ENCODE results near the gene FADS2. TPM values are rescaled to one million over a fixed set of nuclear protein-coding genes. Genes with fewer than 3 reads are reported as not detected.

Gene FADS2
- total RNA-seq, 1 donor from 2014 or later: 232 TPM

DNA sequence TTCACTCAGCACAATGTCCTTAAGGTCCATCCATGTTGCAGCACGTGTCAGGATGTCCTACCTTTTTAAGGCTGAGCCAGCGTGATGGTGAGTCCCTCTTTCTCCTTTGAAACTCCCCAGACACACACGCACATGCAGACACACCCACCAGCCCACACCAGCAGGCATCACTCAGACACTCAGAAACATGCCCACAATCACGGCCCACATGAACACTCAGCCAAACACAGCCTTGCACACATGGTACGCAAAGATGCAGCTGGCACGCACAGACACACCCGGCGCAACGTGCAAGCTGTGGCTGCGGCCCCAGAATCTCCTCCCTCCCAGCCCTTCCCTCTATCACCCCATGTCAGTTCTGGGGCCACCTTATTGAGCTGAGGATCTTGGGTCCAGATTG lies 55.2 kb downstream of the FADS2 start:
- intact Hi-C loops (cut with micrococcal nuclease): no loop called here

DNA sequence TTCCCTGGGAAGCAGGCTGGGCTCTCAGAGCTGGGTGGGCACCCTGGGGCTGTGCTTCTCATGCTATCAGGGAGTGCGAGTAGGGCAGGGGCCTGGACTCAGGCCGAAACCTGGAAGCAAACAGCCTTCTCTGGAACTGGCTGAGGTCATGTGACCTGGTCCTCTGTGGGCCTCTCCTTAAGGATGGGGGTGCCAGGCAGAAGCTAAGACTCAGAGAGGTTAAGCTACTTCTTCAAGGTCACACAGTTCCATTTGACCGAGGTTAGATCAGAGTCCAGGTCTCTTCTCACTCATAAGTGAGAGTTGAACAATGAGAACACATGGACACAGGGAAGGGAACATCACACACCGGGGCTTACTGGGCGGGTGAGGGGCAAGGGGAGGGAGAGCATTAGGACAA lies 55.8 kb downstream of the FADS2 start:
- intact Hi-C loops (cut with micrococcal nuclease): no loop called here

DNA sequence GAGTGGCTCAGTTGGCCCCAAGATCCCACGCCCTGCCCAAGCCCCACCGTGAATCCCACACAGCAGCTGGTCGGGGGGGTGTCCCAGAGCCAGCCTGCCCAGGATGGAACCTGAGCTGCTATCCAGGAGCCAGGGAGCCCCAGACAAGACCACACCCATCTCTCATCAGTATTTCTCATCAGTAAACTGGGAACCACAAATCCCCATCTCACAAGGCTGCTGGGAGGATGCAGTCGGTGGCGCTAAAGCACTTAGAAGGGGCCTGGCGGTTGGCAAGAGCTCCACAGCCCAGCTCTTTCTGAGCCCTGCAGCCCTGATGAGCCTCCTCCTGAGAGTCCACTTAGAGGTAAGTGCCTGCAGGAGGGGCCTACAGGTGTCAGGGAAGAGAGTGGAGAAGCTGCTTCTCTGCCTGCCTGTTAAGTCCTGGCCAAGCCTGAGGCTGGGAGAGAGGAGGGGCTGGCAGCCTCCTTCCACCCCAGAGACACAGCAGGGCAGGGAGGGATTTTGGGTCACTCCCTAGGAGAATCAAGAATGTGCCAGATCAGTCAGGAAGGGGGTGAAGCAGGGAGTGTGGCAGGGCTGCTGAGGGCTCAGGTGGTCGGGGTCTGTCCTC lies 57.2 kb downstream of the FADS2 start:
- intact Hi-C loops (cut with micrococcal nuclease): no loop called here

DNA sequence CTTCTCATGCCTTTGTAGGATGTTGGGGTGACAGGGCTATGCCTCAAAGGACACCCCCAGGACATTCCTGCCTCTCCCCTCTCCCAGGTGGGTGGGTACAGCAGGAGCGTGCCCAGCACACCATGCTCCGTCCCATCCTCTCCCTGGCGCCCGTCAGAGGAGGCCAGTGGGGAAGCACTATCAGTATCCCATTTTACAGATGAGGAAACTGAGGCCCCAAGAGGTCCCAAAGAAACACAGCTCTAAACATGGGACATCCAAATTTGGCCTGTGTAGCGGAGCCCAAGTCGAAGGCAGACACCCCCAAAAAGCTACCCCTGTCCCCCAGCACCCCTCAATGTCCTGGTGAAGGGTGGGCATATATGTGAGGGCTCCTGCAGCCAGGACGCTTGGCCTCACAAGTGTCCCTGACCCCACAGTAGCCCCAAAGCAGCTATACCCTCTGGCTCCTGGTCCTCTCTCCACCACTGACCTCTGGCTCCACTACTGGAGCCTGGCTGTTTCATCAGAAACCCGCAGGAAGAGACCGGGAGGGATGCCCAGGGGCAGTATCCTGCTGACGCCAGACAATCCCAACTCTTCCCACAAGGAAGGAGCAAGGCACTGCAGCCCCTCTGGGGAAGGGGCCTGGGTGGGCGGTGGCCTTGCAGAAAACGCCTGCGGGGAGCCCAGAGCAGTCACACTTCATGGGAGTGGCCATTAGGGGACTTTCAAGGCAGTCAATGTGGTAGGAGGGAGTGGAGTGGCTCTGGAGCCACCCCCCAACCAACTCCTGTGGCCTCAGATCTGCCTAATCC lies 57.9 kb downstream of the FADS2 start:
- intact Hi-C loops (cut with micrococcal nuclease): no loop called here

DNA sequence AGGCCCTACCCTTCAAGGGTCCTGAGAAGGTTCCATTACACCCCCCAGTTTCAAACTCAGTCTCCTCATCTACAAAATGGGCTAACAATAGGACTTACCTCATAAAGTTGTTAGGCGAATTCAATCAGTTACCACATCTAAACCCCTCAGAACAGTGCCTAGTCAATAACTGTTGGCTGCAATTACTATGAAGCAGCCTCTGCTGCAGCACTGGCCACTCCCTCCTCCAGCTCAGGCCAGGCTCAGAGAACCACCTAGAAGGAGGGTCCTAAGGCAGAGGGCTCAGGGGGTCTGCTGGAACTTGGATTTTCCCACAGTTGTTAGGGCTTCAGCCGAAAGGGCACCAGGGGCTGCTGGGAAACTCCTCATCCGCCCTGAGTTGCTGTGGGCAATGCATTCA lies 58.5 kb downstream of the FADS2 start:
- intact Hi-C loops (cut with micrococcal nuclease): no loop called here

DNA sequence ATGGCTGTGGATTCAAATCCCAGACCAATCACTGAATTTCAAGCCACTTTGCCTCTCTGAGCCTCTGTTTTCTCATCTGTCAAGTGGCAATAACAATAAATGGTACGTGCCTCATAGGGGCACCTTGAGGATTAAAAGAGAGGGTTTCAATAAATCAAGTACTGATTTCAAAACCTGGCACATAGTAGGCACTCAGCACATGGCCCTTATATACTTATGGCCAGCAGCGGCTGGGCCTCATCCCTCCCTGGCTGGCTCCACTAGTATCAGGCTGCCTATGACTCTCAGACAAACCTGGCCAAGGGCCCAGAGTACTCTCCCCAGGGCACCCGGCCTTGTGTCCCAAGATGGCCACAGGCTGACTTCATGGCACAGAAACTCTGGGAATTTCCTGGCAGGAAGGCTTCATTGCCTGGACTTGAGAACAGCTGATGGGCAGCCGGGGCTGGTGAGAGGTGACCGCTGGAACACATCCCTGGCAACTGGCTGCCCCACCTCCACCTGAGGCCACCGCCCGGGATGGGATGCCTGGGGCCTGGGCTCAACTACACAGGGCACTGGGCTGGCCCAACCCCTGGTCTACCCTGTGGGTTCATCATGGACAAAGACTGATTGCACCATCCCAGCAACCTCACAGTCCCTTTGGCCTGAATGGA lies 59.9 kb downstream of the FADS2 start:
- intact Hi-C loops (cut with micrococcal nuclease): no loop called here

DNA sequence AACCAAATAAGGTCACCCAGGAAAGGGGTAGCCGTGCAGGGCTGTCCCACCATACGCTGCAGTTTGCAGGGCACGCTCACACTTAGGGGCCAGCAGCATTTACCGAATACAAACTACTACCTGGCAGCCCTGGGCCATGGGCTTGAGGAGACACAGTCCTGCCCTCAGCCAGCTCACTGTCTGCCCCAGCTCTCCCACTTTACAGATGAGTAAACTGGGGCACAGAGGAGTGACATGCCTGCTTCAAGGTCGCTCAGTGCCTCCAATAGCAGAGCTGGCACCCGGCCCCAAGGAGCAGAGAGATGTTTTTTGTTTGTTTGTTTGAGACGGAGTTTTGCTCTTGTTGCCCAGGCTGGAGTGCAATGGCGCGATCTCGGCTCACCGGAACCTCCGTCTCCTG lies 60.5 kb downstream of the FADS2 start:
- intact Hi-C loops (cut with micrococcal nuclease): no loop called here

DNA sequence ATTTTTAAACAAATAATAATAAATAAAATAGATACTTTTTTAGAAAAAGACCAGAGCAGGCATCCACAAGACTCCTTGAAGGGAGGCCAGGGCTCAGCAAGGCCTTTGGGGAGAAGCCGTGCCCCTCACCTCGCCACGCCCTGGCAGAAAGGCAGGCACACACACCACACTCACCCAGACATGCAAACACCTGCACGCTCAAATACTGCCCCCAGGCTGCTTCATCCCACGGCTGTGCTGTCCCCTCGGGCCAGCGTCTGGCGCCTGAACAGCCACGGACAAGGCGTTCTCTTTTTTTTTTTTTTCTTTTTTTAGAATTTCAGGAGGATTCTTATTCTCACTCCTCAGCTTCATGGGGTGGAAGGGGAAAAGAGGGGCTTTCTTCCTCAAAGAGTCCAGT lies 61.7 kb downstream of the FADS2 start:
- intact Hi-C loops (cut with micrococcal nuclease): loop anchor here (2.0 kb wide), 1 partner anchor 77 kb away; the partner anchor contains the start of gene FTH1

DNA sequence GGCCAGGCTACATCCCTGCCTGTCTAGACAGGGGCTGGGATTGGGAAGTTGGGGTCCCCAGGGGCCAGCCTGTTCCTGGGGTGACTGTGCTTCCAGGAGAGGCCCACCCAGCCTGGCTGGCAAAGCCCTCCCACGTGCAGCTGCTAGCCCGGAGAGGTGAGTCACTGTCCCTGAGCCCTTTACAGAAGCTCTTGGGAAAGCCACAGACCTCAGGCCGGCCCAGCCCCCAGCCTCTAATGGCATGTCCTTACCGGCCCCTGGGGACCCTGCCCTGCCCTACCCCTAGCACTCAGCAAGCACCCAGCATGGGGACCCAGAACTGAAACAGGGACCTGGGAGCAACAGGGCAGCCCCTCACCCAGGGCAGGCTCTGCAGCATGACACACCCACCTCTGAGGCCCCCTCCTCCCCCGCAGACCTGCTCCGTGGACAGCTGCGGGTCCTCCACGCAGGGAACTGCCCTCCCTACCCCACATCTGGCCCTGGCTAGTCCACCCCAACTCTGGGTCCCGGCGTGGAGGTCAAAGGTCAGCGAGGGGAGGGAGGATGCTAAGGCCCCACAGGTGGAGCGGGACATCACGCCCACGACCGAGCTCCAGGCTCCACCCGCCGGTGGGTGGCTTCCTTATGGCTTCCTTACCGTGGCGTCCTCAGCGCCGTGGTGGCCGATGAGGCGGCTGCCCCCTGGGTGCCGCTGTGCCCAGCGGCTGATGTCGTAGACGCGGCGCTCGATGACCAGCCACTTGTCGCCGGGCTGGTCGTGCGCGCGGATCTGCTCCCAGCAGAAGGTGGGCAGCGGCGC lies 62.6 kb downstream of the FADS2 start:
- intact Hi-C loops (cut with micrococcal nuclease): loop anchor here (1.0 to 2.0 kb wide), 8 partner anchors 9 to 233 kb away; partner anchors contain the start of genes FEN1, FTH1 and TMEM258

DNA sequence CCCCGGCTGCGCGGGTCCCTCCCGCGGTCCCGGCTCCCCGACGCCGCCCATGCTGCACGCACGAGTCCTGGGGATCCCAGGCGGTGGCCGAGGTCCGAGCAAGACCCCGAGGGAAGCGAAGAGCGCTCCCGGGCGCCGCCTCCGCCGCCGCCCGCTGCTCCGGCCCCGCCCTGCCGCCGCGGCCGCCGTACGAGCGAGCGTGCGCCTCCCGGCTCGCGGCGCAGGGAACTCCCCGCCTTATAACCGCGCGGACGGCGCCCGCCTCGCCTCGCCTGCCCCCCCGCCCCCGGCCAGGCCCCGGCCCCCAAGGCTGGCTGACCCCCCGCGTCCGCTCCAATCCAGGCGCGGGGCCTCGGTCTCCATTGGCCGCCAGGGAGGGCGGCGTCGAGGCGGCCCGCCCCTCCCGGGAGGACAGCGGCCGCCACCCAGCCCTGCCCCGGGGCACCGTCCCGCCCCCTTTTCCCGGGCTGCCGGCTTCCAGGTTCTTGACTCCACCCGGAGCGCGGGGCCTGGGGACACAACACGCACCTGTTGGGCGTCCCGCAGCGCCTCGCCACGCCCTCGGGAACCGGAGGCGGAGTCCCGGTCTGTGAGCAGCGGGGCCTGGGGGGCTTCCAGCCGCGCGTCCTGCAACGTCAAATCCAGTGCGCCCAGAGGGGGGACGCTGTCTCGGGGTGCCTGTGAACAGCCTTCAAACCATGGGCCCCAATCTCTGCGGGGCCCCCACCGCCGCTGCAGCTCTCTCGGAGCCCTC lies 63.4 kb downstream of the FADS2 start, which contains the start of gene FADS3:
TSS of gene FADS3 (minus strand) at position 215 of the 754 bp plus-strand sequence. CDS start at position 51, 164 bp downstream.
- intact Hi-C loops (cut with micrococcal nuclease): loop anchor here (1.0 to 2.0 kb wide), 8 partner anchors 8 to 232 kb away; partner anchors contain the start of genes FEN1, FTH1 and TMEM258

DNA sequence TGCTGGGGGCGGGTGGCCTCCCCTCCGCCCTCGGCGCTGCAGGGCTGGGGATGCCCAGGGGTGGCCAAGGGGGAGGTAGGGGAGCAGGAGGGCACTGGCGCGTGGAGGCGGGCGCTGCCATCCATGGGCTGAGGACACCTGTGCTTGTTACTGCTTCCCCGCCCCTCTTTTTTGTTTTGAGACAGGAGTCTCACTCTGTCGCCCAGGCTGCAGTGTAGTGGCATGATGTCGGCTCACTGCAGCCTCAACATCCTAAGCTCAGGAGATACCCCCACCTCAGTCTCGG lies 63.9 kb downstream of the FADS2 start:
- intact Hi-C loops (cut with micrococcal nuclease): no loop called here

DNA sequence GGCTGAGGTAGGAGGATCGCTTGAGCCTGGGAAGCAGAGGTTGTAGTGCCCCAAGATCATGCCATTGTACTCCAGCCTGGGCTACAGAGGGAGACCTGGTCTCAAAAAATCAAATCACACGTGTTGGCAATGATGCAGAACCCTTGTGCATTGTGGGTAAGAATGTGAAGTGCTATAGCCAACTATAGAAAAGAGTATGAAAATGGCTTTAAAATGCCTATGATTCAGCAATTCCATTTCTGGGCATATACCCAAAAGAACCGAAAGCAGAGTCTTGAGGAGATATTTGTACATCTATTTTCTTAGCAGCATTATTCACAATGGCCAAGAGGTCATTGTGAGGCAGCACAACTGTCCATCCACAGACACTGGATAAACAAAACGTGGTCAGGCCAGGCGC lies 65.9 kb downstream of the FADS2 start:
- intact Hi-C loops (cut with micrococcal nuclease): no loop called here

DNA sequence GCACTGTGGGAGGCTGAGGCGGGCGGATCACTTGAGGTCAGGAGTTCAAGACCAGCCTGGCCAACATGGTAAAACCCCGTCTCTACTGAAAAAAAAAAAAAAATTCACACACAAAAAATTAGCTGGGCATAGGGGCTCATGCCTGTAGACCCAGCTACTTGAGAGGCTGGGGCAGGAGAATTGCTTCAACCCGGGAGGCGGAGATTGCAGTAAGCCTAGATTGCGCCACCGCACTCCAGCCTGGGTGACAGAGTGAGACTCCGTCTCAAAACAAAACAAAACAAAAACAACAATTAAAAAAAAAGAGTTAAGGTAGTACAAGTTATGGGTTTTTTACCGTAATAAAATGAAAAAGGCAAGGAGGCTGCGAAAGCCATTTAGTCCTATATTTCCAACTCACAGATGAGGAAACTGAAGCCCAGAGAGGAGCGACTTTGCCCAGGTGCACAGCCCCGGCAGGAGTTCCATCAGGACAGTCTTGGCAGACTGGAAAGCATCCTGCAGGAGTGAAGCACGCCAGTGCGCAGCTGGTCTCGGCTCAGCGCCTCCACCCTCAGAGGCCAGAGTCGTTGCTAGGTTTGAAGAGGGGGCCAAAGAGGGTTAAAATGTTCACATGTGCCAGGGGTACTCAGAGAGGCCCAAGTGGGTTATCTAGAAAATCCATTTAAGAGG lies 67.1 kb downstream of the FADS2 start:
- intact Hi-C loops (cut with micrococcal nuclease): no loop called here

DNA sequence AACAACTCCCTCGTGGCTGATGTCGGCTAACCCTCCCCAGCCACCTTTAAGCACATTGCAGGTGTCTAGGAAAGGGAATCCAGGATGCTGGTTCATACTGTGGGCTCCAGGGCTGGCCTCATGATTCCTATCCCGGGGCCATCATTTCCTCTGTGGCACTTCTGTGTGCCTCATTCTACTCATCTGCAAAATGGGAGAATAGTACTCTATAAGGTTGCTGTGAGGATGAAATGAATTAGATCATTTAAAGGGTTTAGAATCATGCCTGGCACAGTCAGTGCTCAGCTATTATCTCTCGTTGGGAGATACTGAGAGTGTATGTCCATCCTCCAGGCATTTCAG lies 67.6 kb downstream of the FADS2 start:
- intact Hi-C loops (cut with micrococcal nuclease): no loop called here

DNA sequence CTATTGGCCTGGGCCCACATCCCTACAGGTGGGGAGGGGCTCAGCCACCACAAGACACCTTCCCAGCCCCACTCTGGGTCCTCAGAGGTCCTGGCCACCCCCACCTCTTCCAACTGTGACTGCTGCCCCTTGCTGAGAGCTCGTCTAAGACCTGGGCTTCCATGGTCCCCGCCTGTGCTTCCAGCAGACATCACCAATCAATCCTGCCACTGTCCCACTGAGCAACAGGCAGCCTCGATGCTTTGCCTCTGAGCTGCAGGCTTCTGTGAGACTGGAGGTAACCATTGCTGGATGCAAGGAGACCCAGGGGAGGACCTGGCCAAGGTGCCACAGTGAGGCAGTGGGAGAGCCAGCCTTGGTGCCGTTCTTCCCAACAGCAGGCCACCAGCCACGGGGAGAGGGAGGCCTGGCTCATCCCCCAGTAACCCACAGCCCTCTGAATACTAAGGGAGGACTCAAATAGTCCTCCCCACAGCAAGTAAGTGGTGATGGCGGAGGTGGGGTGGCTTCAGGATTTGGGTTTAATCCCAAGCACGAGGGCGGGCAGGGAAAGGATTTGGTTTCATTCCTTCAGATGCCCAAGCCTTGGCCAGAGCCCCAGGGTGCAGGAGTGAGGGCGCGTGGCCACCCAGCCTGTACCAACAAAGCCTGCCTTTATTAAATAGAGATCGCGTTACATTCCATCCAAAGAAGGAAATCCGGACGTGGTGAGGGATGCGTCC lies 68.7 kb downstream of the FADS2 start:
- intact Hi-C loops (cut with micrococcal nuclease): loop anchor here (1.0 kb wide), 1 partner anchor 227 kb away; the partner anchor contains the start of gene INCENP

DNA sequence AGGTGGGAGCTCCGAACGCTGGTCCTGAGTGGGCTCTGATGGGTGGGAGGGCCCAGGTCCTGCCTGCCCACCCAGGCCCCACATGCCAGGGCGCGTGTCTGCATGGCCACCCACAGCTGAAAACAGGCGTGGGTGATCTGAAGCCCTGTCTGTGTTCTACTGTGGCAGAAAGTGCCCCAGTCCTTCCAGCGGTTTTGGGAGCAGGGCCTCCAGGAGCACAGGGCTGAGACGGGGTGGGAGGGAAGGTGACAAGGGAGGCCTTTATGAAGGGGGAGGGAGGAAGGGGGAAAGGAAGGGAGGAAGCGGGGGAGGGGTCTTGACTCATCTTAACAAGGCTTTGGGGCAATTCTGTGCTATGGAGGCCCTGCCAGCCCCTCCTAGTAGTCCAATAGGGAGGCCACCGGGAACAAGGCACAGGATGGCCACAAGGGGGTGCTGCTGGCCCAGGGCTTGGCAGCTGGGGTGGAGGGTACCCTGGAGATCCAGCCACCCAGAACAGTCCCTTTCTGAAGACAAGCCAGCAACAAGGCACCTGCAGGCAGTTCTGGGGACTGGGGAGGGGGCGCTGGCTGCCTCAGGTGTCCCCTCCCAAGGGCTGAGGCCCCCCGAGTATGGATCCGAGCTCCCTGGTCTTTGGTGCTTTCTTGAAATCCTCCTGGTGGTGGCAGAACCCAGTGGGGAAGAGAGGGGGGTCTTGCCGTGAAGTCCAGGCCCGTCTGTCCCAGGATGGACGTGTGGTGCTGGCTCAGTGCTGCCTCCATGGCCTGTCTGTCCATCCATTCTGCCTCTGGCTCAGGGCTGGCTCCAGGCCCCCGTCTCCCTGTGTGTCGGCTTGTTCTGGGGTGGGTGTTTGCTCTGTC lies 69.5 kb downstream of the FADS2 start:
- intact Hi-C loops (cut with micrococcal nuclease): loop anchor here (1.0 kb wide), 1 partner anchor 227 kb away; the partner anchor contains the start of gene INCENP

DNA sequence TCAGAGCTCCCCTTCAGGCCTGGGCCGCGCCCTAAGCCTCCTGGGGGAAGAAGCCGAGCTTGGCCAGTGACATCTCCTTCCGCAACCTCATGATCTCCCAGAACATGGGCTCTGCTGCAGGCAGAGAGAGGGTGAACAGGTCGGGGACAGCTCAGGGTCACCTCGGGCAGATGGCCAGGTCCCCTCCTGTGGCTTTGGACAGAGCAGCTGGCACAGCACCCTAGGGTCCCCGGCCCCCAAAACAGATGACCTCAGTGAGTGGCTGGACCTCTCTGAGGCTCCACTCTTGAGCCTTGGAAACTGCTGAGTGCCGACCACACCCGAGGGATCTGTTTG lies 70.1 kb downstream of the FADS2 start:
- intact Hi-C loops (cut with micrococcal nuclease): no loop called here

DNA sequence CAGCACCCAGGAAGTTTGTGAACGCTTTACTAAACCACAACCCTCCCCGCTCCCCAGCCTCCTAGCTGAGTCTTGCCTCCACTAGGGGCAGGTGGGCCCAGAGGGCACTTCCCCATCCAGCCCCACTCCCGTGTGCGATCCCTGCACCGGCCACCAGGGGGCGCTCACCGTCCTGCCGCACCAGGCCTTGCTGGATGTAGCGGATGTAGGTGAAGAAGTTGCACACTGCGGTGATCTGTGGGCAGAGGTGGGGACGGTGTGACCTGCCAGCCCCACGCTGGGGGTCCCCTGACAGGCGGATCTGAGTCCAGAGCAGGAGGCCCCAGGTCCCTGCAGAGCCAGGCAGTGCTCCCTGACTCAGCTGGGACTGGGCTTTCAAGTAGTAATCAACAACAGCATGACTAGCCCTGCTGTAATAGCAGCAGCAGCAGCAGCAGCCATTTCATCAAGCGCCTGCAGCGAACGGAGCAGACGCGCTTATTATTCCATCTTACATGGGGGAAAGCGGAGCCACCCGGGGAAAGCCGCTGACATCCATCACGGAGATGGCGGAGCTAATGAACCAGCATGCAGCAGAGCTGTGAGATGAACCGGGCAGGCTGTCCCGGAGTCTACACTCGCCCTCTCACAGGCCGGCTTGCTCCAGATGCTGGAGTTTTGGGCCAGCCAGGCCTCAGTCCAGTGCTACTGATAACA lies 71.2 kb downstream of the FADS2 start:
- intact Hi-C loops (cut with micrococcal nuclease): loop anchor here (1.0 kb wide), 8 partner anchors 8 to 209 kb away; partner anchors contain the start of gene FADS3
